ENCODE measurements around the gene DPYD.

DPYD gene

GRCh38 chr1:97157991-97158390 lies 762.8 kb downstream of the DPYD start:
- Histone ChIP-seq H3F3A (ENCODE audit: insufficient read depth) (no peaks in the 10 kb centered on the region), H3K79me2 (ENCODE audit: insufficient read depth, low read length) (no peaks in the 10 kb centered on the region), H3K27me3 (ENCODE audit: low read length) (no peaks in the 10 kb centered on the region), H3K36me3 (ENCODE audit: low read length) (no peaks in the 10 kb centered on the region), H3K9ac (ENCODE audit: low read length) (no peak overlapping the region), H3K4me2 (ENCODE audit: low read depth, low read length, poor library complexity, severe bottlenecking) (no peak overlapping the region), H3K4me3 (ENCODE audit: insufficient read depth, low read length, poor library complexity, severe bottlenecking) (no peak overlapping the region), H4K20me1 (ENCODE audit: low read depth, low read length) (no peaks in the 10 kb centered on the region), H3K9me2 (replicated peaks; ENCODE audit: insufficient read depth, low read length) (no peaks in the 10 kb centered on the region), H3K9me3 (ENCODE audit: insufficient read depth, low read length) (no peaks in the 10 kb centered on the region), H3K27ac (ENCODE audit: low read depth, low read length) (no peak overlapping the region), H2AFZ (ENCODE audit: low read depth, low read length, severe bottlenecking) (no peak overlapping the region)
- TF ChIP-seq CTCF (IDR thresholded peaks at IDR 0.05; ENCODE audit: insufficient read depth, low read length, poor library complexity, severe bottlenecking) (no peak), EZH2phosphoT487 (conservative IDR thresholded peaks at IDR 0.05; ENCODE audit: low read length) (no peak)

DNA sequence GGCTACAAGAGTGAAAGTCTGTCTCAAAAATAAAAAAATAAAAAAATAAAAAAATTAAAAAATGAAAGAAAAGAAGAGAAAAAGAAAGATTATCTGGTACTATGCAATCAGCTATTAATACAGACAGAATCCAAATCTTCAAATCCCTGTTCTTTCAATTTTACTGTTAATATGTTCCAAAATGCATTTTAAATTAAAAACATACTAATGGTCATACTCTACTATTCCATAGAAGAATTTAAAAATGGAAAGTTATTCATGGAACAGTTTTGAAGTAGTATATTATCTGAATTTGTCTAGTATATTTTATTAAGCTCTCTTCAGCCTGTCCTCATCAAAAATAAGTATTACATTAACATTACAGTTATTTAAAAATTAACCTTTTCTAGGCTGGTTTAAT lies 769.2 kb downstream of the DPYD start:
- no peaks in the 10 kb centered on the region for H3F3A ChIP-seq (ENCODE audit: insufficient read depth)
- H3K9ac ChIP-seq (ENCODE audit: low read length), result no peak overlapping the region
- H3K4me2 ChIP-seq (ENCODE audit: low read depth, low read length, poor library complexity, severe bottlenecking), result no peak overlapping the region
- H3K79me2 ChIP-seq (ENCODE audit: insufficient read depth, low read length), result no peaks in the 10 kb centered on the region
- no peak overlapping the region for H3K27ac ChIP-seq (ENCODE audit: low read depth, low read length)
- H3K4me3 ChIP-seq (ENCODE audit: insufficient read depth, low read length, poor library complexity, severe bottlenecking), result no peak overlapping the region
- no peaks in the 10 kb centered on the region for H3K27me3 ChIP-seq (ENCODE audit: low read length)
- H2AFZ ChIP-seq (ENCODE audit: low read depth, low read length, severe bottlenecking), result no peak overlapping the region
- H3K9me3 ChIP-seq (ENCODE audit: insufficient read depth, low read length), result no peaks in the 10 kb centered on the region
- H4K20me1 ChIP-seq (ENCODE audit: low read depth, low read length), result no peaks in the 10 kb centered on the region
- no peaks in the 10 kb centered on the region for H3K9me2 ChIP-seq (replicated peaks; ENCODE audit: insufficient read depth, low read length)
- TF ChIP-seq EZH2phosphoT487 (conservative IDR thresholded peaks at IDR 0.05; ENCODE audit: low read length) (no peak), CTCF (IDR thresholded peaks at IDR 0.05; ENCODE audit: insufficient read depth, low read length, poor library complexity, severe bottlenecking) (no peak)
- no peaks in the 10 kb centered on the region for H3K36me3 ChIP-seq (ENCODE audit: low read length)

GRCh38 chr1:97145321-97145956 lies 775.4 kb downstream of the DPYD start:
- no peak overlapping the region for H3K27ac ChIP-seq (ENCODE audit: low read depth, low read length)
- TF ChIP-seq CTCF (IDR thresholded peaks at IDR 0.05; ENCODE audit: insufficient read depth, low read length, poor library complexity, severe bottlenecking), result no peak
- TF ChIP-seq EZH2phosphoT487 (conservative IDR thresholded peaks at IDR 0.05; ENCODE audit: low read length), result no peak
- no peaks in the 10 kb centered on the region for H3K9me2 ChIP-seq (replicated peaks; ENCODE audit: insufficient read depth, low read length)

More at GRCh38 chr1:97145321-97145956, 775.4 kb downstream of the DPYD start:
- Histone ChIP-seq H3F3A (ENCODE audit: insufficient read depth) (no peaks in the 10 kb centered on the region), H2AFZ (ENCODE audit: low read depth, low read length, severe bottlenecking) (no peak overlapping the region), H3K4me2 (ENCODE audit: low read depth, low read length, poor library complexity, severe bottlenecking) (no peak overlapping the region), H3K9me3 (ENCODE audit: insufficient read depth, low read length) (no peaks in the 10 kb centered on the region), H3K79me2 (ENCODE audit: insufficient read depth, low read length) (no peaks in the 10 kb centered on the region), H3K27me3 (ENCODE audit: low read length) (no peaks in the 10 kb centered on the region), H4K20me1 (ENCODE audit: low read depth, low read length) (no peaks in the 10 kb centered on the region), H3K4me3 (ENCODE audit: insufficient read depth, low read length, poor library complexity, severe bottlenecking) (no peak overlapping the region), H3K9ac (ENCODE audit: low read length) (no peak overlapping the region), H3K36me3 (ENCODE audit: low read length) (no peaks in the 10 kb centered on the region)

Measured in SU-DHL-6 (cell line).